OCI-LY7 (cell line): ENCODE measurements around the gene MT1A. TPM values are rescaled to one million over a fixed set of nuclear protein-coding genes. Genes with fewer than 3 reads are reported as not detected.
"Not testable (repeated sequence)": the region's sequence is repeated elsewhere in the genome, so short reads cannot be mapped to it uniquely, and the experiment has no call there.

Source experiments
- BruUV-seq: library from RNA; stranded (reverse); fragments of 400-500 nt; replicated peaks from 2 replicates; lab custom pipeline; 2021; lab: Mats Ljungman, UMichigan
- CTCF ChIA-PET: fragments of 300-600 bp; sonication (Branson Sonifier 250); formaldehyde crosslinking; loops from one replicate; lab custom pipeline; 2022; ENCODE audit warnings: antibody characterized with exemption; ENCODE audit not compliant: unreplicated experiment; lab: Charles Lee
- POLR2A ChIA-PET: fragments of 300-600 bp; sonication (Branson Sonifier 250); formaldehyde crosslinking; loops from one replicate; lab custom pipeline; 2022; ENCODE audit warnings: antibody characterized with exemption; lab: Charles Lee
- DNase-seq: peaks from one replicate; pipeline ENCODE4 v3.0.0-alpha.2; 2015; ENCODE audit warnings: low spot score
- H2AFZ ChIP-seq: fragments of 200-600 bp; sonication (generic), shearing (Covaris generic); 2 replicates; pipeline ENCODE4 v1.6.1; 2014; ENCODE audit warnings: mild to moderate bottlenecking, antibody characterized with exemption, low read length, moderate library complexity
- H3K27ac ChIP-seq: fragments of 200-600 bp; sonication (generic); 2 replicates; pipeline ENCODE4 v1.5.1; 2014; ENCODE audit warnings: mixed run types, low read depth, mild to moderate bottlenecking, moderate library complexity, low read length, inconsistent platforms; ENCODE audit not compliant: poor library complexity, severe bottlenecking
- H3K36me3 ChIP-seq: fragments of 200-600 bp; sonication (generic); 2 replicates; pipeline ENCODE4 v1.6.1; 2014; ENCODE audit warnings: mild to moderate bottlenecking, antibody characterized with exemption, low read length, moderate library complexity, mixed read lengths; ENCODE audit not compliant: insufficient read depth
- H3K4me1 ChIP-seq: fragments of 200-600 bp; sonication (generic); 2 replicates; pipeline ENCODE4 v1.5.1; 2014; ENCODE audit warnings: mild to moderate bottlenecking, low read length; ENCODE audit not compliant: insufficient read depth, poor library complexity, severe bottlenecking
- H3K4me2 ChIP-seq: fragments of 200-600 bp; sonication (generic); 2 replicates; pipeline ENCODE4 v1.6.1; 2014; ENCODE audit warnings: mild to moderate bottlenecking, low read length
- H3K4me3 ChIP-seq: fragments of 200-600 bp; sonication (generic); 2 replicates; pipeline ENCODE4 v1.5.1; 2014; ENCODE audit warnings: mild to moderate bottlenecking, low read depth, low read length; ENCODE audit not compliant: poor library complexity, severe bottlenecking
- H3K79me2 ChIP-seq: fragments of 200-600 bp; sonication (generic); 2 replicates; pipeline ENCODE4 v1.6.1; 2016; ENCODE audit warnings: low read depth, mild to moderate bottlenecking, low read length, moderate library complexity, mixed read lengths; ENCODE audit not compliant: insufficient read depth
- H3K9me2 ChIP-seq: fragments of 200-600 bp; sonication (generic); 2 replicates; pipeline ENCODE4 v1.6.1; 2016; ENCODE audit warnings: mild to moderate bottlenecking, low read length, mixed read lengths; ENCODE audit not compliant: insufficient read depth
- H3K9me3 ChIP-seq: fragments of 200-600 bp; sonication (generic); 2 replicates; pipeline ENCODE4 v1.6.1; 2014; ENCODE audit warnings: mild to moderate bottlenecking, mixed run types, low read length, mixed read lengths
- H4K20me1 ChIP-seq: fragments of 200-600 bp; sonication (generic); 2 replicates; pipeline ENCODE4 v1.6.1; 2014; ENCODE audit warnings: mild to moderate bottlenecking, antibody characterized with exemption, low read length, moderate library complexity, mixed read lengths; ENCODE audit not compliant: insufficient read depth
- CTCF ChIP-seq: fragments of 200-600 bp; sonication (generic); conservative IDR thresholded peaks from 2 replicates; pipeline ENCODE4 v1.5.1; 2014; ENCODE audit warnings: mild to moderate bottlenecking, antibody characterized with exemption, low read length, moderate library complexity, mixed read lengths
- EZH2phosphoT487 ChIP-seq: fragments of 200-600 bp; sonication (generic); IDR thresholded peaks from 2 replicates; pipeline ENCODE4 v1.6.1; 2018; ENCODE audit warnings: low read depth, borderline replicate concordance, mild to moderate bottlenecking, mixed run types, antibody characterized with exemption, low read length, moderate library complexity, mixed read lengths
- intact Hi-C: fragments of 100-400 bp; cut with micrococcal nuclease; formaldehyde crosslinking; loops from one replicate; pipeline ENCODE4 v1.10.0; 2022; ENCODE audit not compliant: unreplicated experiment
- total RNA-seq, 2 experiments: library from RNA; depleted of rRNA in 1 of 2; stranded (reverse); fragments of >200 nt in 1 of 2; shearing (Covaris generic) in 1 of 2; gene quantifications; 2 replicates each; pipeline ENCODE4 v1.2.3, GENCODE V29; 2014 to 2022

Gene MT1A
- total RNA-seq, 2 experiments from 2014 or later = not detected

DNA sequence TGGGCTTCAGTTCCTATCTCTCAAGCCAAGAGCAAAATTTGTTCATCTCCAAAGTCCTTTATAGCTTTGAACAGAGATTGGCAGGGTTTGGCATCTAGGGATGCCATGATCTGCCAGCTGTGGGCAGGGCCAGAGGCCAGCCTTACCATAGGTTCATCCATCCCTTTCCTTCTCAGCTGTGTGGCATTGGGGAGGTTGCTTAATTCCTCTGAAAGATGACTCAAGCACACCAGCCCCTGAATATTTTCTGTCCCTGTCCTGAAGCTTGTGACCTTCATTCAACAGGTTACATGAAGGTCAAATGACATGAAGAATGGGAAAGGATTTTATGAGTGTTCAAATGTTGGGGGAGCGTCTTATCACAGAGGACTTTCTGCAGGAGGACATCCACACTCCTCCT, 26.0 kb downstream of the MT1A start:
- no peaks in the 10 kb centered on the region for H3K36me3 ChIP-seq
- H3K79me2 ChIP-seq = no peaks in the 10 kb centered on the region
- no peaks in the 10 kb centered on the region for H3K9me3 ChIP-seq
- ChIA-PET POLR2A (no interaction called here), CTCF (no interaction called here)
- H3K9me2 ChIP-seq = no peaks in the 10 kb centered on the region
- H3K4me2 ChIP-seq = no peak overlapping the region
- DNase-seq = no peak
- H3K4me1 ChIP-seq = no peaks in the 10 kb centered on the region
- intact Hi-C loops = no loop called here
- H3K4me3 ChIP-seq = no peak overlapping the region
- H3K27ac ChIP-seq = no peak overlapping the region
- no TSS peak for BruUV-seq
- TF ChIP-seq EZH2phosphoT487 = no peak
- TF ChIP-seq CTCF = no peak
- H2AFZ ChIP-seq = no peak overlapping the region
- no peaks in the 10 kb centered on the region for H4K20me1 ChIP-seq

DNA sequence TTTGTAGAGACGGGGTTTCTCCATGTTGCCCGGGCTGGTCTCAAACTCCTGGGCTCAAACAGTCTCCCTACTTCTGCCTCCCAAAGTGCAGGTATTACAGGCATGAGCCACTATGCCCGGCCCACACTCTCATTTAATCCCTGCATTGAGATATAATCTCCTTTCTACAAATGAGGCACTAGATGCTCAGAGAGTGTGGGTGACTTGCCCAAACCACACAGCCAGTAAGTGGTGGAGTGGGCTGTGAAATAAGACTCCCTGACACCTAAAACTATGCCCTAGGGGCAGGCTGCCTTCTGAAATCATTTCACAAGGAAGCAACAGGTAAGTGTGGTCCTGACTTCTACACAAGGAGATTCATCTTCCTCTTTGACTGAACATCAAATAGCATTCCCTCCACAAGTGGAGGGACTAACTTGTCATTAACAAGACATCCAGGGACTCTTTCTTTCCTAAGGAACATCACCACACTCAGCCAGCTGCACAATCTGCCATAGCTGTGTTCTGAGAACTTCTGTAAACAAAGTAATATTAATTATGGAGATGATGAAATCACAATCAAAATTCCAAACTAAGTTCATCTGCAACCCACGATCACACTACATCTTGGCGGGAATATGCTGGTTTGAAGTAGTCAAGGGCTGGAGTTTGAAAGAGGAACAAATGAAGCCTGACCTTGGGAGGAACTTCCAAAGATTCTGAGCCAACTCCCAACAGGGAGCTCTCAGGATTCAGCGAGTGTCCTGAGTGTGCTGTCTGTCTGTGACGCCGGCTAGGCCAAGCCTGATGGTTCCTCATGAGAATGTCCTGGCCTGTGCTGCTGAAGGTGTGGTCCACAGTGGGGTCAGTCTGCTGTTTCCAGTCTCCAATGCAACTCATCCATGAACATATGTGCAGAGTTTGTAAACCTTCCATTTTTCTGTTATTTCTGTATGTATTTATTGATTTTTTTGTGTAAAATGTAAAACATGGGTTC, 27.1 kb downstream of the MT1A start:
- BruUV-seq, POLR2A ChIA-PET, H3K4me1 ChIP-seq, H3K27ac ChIP-seq, H3K79me2 ChIP-seq, DNase-seq, CTCF ChIA-PET, H3K4me2 ChIP-seq, H4K20me1 ChIP-seq, H3K9me3 ChIP-seq, H3K36me3 ChIP-seq, H2AFZ ChIP-seq, H3K9me2 ChIP-seq, H3K4me3 ChIP-seq, intact Hi-C loops: not testable (repeated sequence)

GRCh38 chr16:56667581-56668571, 29.4 kb downstream of the MT1A start, which contains the start of gene MT1G:
MT1G (minus strand) TSS chr16:56668065; CDS start chr16:56667993, 72 bp downstream.
- POLR2A ChIA-PET = no interaction called here
- no peak for DNase-seq

More at GRCh38 chr16:56667581-56668571, 29.4 kb downstream of the MT1A start, which contains the start of gene MT1G:
- Histone ChIP-seq H2AFZ (no peak within 1 kb of the TSS), H3K9me2 (no peaks in the 10 kb centered on the region), H3K27ac (no peak within 1 kb of the TSS), H3K79me2 (no peaks in the 10 kb centered on the region), H3K4me2 (no peak within 1 kb of the TSS), H3K4me1 (no peaks in the 10 kb centered on the region), H4K20me1 (no peaks in the 10 kb centered on the region), H3K9me3 (no peaks in the 10 kb centered on the region), H3K4me3 (no peak within 1 kb of the TSS), H3K36me3 (no peaks in the 10 kb centered on the region)
- BruUV-seq = no TSS peak
- intact Hi-C loops = no loop called here
- CTCF ChIA-PET = no interaction called here
- TF ChIP-seq EZH2phosphoT487 (no peak), CTCF (no peak)
